Activated CD4-positive, CD25-positive, alpha-beta regulatory T cell treated with anti-CD3 and anti-CD28 coated beads, Interleukin-2, amount 50 U/mL, for 16 hours (primary cell): ENCODE results near the gene POU2F1.

Experiments
- DNase-seq: peaks from one replicate; pipeline ENCODE4 v3.0.0-alpha.2; 2020; ENCODE audit warnings: low read depth, low spot score

The POU2F1 gene

GRCh38 chr1:167442142-167442848, 221.6 kb downstream of the POU2F1 start:
- DNase-seq: peak; percentile 72

GRCh38 chr1:167442854-167443565, 222.3 kb downstream of the POU2F1 start:
- no peak for DNase-seq

- no peak for DNase-seq
These were observed 223.1 kb downstream of the POU2F1 start for GRCh38 chr1:167443757-167444156.

- no peak for DNase-seq
These were observed 226.3 kb downstream of the POU2F1 start for GRCh38 chr1:167446966-167447365.

GRCh38 chr1:167447521-167448136, 226.9 kb downstream of the POU2F1 start:
- peak; percentile 40 for DNase-seq

GRCh38 chr1:167450843-167451242, 230.2 kb downstream of the POU2F1 start:
- no peak for DNase-seq

GRCh38 chr1:167452483-167452882, 231.8 kb downstream of the POU2F1 start:
- no peak for DNase-seq

GRCh38 chr1:167453123-167453522, 232.4 kb downstream of the POU2F1 start:
- no peak for DNase-seq

GRCh38 chr1:167454304-167454893, 233.7 kb downstream of the POU2F1 start:
- no peak for DNase-seq

GRCh38 chr1:167454894-167455785, 234.5 kb downstream of the POU2F1 start:
- peak; percentile 57 for DNase-seq

- DNase-seq: no peak
These were observed 235.2 kb downstream of the POU2F1 start for GRCh38 chr1:167455786-167456446.

- no peak for DNase-seq
These were observed 235.8 kb downstream of the POU2F1 start for GRCh38 chr1:167456524-167456923.

GRCh38 chr1:167456926-167457325, 236.2 kb downstream of the POU2F1 start:
- DNase-seq: no peak

GRCh38 chr1:167457936-167458584, 237.4 kb downstream of the POU2F1 start:
- DNase-seq: no peak

GRCh38 chr1:167460836-167461235, 240.2 kb downstream of the POU2F1 start:
- no peak for DNase-seq

GRCh38 chr1:167462341-167462740, 241.7 kb downstream of the POU2F1 start:
- no peak for DNase-seq

- DNase-seq: no peak
These were observed 242.4 kb downstream of the POU2F1 start for GRCh38 chr1:167463080-167463479.

- no peak for DNase-seq
These were observed 243.3 kb downstream of the POU2F1 start for GRCh38 chr1:167463875-167464575.

GRCh38 chr1:167465018-167465417, 244.3 kb downstream of the POU2F1 start:
- DNase-seq: no peak

- no peak for DNase-seq
These were observed 245.1 kb downstream of the POU2F1 start for GRCh38 chr1:167465743-167466142.
